Endothelial cell (in vitro differentiated cells): ENCODE results near the gene COMMD1. TPM values are rescaled to one million over a fixed set of nuclear protein-coding genes. Genes with fewer than 3 reads are reported as not detected.

Experiments used
- DNase-seq: peaks from one replicate; pipeline ENCODE4 v3.0.0; 2021; ENCODE audit warnings: low spot score
- H3K27ac Mint-ChIP-seq: one replicate; pipeline ENCODE4 v1.8.0; 2021; ENCODE audit warnings: mixed read lengths, inconsistent platforms; ENCODE audit not compliant: unreplicated experiment
- H3K27me3 Mint-ChIP-seq: one replicate; pipeline ENCODE4 v1.8.0; 2021; ENCODE audit warnings: mild to moderate bottlenecking, moderate library complexity, mixed read lengths, inconsistent platforms; ENCODE audit not compliant: unreplicated experiment
- H3K36me3 Mint-ChIP-seq: one replicate; pipeline ENCODE4 v1.8.0; 2021; ENCODE audit warnings: mild to moderate bottlenecking, low read depth, mixed read lengths, inconsistent platforms; ENCODE audit not compliant: unreplicated experiment
- H3K4me1 Mint-ChIP-seq: one replicate; pipeline ENCODE4 v1.8.0; 2021; ENCODE audit warnings: mild to moderate bottlenecking, mixed read lengths, inconsistent platforms; ENCODE audit not compliant: unreplicated experiment
- H3K4me3 Mint-ChIP-seq: one replicate; pipeline ENCODE4 v1.8.0; 2021; ENCODE audit warnings: mild to moderate bottlenecking, mixed read lengths, inconsistent platforms; ENCODE audit not compliant: unreplicated experiment
- H3K9me3 Mint-ChIP-seq: one replicate; pipeline ENCODE4 v1.8.0; 2021; ENCODE audit warnings: mixed read lengths, inconsistent platforms; ENCODE audit not compliant: unreplicated experiment
- total RNA-seq: library from RNA; stranded (reverse); fragmentation: NEBNext Ultra II Directional; extraction: Animal tissue kit (Norgen Biotek cat#: 25700); gene quantifications from one replicate; pipeline ENCODE4 v1.2.1, GENCODE V29; 2021; ENCODE audit not compliant: unreplicated experiment
- TF ChIP-seq, protein P1 (sequence below): fragments of 200-600 bp; sonication (generic); IDR thresholded peaks from one replicate; pipeline ENCODE4 v1.5.0; 2021; ENCODE audit warnings: antibody characterized with exemption; ENCODE audit not compliant: unreplicated experiment

Gene COMMD1
- total RNA-seq, 1 donor from 2014 or later = 39.4 TPM

DNA sequence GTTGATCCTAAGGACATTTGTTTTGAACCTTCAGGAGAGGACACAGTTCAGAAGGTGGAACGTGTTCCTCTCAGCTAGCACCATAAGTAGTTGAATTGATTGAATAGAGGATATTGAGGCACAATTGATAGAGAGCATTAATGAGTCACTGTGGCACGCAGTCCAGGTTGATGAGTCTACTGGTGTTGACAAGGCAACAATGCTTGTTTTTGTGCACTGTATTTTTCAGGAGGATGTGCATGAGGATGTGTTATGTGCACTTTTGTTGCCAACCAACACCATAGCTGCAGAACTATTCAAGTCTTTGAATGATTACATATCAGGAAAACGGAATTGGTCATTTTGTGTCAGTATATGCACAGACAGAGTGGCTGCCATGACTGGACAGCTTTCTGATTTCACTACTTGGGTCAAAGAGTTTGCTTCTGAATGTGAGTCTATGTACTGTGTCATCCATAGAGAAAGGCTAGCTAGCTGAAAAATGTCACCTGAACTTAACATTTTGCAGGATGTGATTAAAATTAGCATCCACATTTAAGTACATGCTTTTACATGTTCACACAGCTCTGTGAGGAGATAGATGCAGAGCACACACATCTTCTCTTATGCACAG lies 150.4 kb downstream of the COMMD1 start:
- H3K4me1 Mint-ChIP-seq = no peaks in the 10 kb centered on the region
- H3K27ac Mint-ChIP-seq = no peak overlapping the region
- no peaks in the 10 kb centered on the region for H3K36me3 Mint-ChIP-seq
- DNase-seq = no peak
- TF ChIP-seq, protein P1, sequence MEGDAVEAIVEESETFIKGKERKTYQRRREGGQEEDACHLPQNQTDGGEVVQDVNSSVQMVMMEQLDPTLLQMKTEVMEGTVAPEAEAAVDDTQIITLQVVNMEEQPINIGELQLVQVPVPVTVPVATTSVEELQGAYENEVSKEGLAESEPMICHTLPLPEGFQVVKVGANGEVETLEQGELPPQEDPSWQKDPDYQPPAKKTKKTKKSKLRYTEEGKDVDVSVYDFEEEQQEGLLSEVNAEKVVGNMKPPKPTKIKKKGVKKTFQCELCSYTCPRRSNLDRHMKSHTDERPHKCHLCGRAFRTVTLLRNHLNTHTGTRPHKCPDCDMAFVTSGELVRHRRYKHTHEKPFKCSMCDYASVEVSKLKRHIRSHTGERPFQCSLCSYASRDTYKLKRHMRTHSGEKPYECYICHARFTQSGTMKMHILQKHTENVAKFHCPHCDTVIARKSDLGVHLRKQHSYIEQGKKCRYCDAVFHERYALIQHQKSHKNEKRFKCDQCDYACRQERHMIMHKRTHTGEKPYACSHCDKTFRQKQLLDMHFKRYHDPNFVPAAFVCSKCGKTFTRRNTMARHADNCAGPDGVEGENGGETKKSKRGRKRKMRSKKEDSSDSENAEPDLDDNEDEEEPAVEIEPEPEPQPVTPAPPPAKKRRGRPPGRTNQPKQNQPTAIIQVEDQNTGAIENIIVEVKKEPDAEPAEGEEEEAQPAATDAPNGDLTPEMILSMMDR = no peak
- no peak overlapping the region for H3K4me3 Mint-ChIP-seq
- H3K9me3 Mint-ChIP-seq = no peaks in the 10 kb centered on the region
- no peaks in the 10 kb centered on the region for H3K27me3 Mint-ChIP-seq

DNA sequence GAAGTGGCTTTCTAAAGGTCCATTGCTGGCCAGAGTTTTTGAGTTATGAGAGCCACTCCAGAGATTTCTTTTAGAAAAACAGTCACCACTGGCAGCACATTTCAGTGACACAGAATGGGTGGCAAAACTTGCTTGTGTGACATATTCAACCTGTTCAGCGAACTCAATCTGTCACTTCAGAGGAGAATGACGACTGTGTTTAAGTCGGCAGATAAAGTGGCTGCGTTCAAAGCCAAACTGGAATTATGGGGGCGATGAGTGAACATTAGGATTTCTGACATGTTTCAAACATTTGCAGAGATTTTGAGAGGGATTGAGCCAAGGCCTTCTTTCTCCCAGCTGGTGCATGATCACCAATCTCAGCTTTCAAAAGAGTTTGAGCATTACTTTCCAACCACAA lies 150.9 kb downstream of the COMMD1 start:
- Mint-ChIP-seq H3K4me1 (no peaks in the 10 kb centered on the region), H3K36me3 (no peaks in the 10 kb centered on the region), H3K27me3 (no peaks in the 10 kb centered on the region), H3K9me3 (no peaks in the 10 kb centered on the region), H3K4me3 (no peak overlapping the region), H3K27ac (no peak overlapping the region)
- DNase-seq = no peak
- TF ChIP-seq, protein P1 = no peak

DNA sequence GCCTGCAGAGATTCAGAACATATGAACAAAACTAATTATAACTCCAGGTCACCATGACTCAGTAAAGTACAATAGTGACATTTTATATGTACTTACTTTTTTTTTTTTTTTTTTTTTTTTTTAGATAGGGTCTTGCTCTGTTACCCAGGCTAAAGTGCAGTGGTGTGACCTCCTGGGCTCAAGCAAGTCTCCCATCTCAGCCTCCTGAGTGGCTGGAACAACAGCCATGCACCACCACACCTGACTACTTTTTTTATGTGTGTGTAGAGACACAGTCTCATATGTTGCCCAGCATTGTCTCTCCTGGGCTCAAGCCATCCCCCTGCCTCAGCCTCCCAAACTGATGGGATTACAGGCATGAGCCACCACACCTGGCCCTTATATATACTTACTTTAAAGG lies 159.8 kb downstream of the COMMD1 start:
- no peaks in the 10 kb centered on the region for H3K27me3 Mint-ChIP-seq
- H3K27ac Mint-ChIP-seq = no peak overlapping the region
- H3K9me3 Mint-ChIP-seq = no peaks in the 10 kb centered on the region
- H3K36me3 Mint-ChIP-seq = no peaks in the 10 kb centered on the region
- no peak overlapping the region for H3K4me3 Mint-ChIP-seq
- no peak for DNase-seq
- TF ChIP-seq, protein P1 = no peak
- no peaks in the 10 kb centered on the region for H3K4me1 Mint-ChIP-seq

DNA sequence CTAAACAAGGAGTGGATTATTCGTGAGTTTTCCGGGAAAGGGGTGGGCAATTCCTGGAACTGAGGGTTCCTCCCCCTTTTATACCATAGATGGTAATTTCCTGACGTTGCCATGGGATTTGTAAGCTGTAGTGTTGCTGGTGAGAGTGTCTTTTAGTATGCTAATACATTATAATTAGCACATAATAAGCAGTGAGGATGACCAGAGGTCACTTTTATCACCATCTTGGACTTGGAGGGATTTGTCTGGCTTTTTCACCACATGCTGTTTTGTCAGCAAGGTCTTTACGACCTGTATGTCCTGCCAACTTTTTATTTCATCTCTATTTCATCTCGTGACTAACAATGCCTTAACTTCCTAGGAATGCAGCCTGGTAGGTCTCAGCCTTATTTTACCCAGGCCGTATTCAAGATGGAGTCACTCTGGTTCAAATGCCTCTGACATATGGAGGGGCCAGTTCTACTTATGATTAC lies 165.7 kb downstream of the COMMD1 start:
- TF ChIP-seq, protein P1 = no peak
- Mint-ChIP-seq H3K36me3 (peaks cover 7% of the 10 kb centered on the region), H3K27me3 (no peaks in the 10 kb centered on the region), H3K9me3 (no peaks in the 10 kb centered on the region), H3K4me1 (peaks cover 6% of the 10 kb centered on the region), H3K27ac (no peak overlapping the region), H3K4me3 (no peak overlapping the region)
- no peak for DNase-seq

DNA sequence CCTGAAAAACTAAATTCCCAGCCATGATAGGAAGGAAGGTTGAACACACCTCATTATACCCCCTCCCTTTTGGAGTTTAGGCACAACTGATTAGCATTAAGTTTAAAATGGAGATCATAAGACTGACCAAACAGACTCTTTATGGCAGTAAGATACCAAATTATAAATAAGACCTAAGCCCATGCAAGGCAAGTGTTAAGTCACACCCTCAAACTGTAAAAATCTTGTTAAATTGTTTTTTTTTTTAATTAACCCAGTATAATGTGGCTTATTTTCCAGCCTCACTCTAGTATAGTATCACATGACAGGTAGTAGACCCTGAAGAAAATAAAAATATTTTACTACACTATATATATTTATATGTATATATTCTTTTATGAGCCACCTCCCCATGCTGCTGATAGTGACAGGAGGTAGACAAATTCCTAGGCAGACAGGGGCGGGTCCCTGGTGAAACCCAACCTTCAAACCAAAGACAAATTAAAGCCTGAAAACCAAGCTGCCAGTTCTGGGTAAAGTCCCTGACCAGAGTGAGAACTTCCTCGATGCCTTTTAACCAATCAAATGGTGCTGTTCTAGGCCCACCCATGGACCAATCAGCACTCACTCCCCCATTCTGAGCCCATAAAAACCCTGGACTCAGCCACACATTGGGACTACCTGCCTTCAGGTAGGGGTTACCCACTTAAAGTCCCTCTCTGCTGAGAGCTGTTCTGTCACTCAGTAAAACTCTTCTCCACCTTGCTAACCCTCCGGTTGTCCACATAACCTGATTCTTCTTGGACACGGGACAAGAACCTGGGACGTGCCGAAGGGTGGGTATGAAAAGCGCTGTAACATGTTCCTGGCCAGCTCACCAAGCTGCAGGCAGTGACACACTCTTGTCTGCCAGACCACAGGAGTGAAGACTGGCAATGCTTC lies 166.5 kb downstream of the COMMD1 start:
- H3K36me3 Mint-ChIP-seq = peaks cover 7% of the 10 kb centered on the region
- H3K4me1 Mint-ChIP-seq = peaks cover 6% of the 10 kb centered on the region
- TF ChIP-seq, protein P1 = no peak
- no peaks in the 10 kb centered on the region for H3K27me3 Mint-ChIP-seq
- H3K27ac Mint-ChIP-seq = no peak overlapping the region
- DNase-seq = no peak
- H3K9me3 Mint-ChIP-seq = no peaks in the 10 kb centered on the region
- H3K4me3 Mint-ChIP-seq = no peak overlapping the region
